ENCODE data around the gene CD300H.

The CD300H gene

GRCh38 chr17:74605361-74605760 is 38.1 kb upstream of the CD300H start:
- no peak for DNase-seq (ENCODE audit: low spot score)
- in situ Hi-C loops (cut with MboI; ENCODE audit: low sequenced_read_pairs, unreplicated experiment) = no loop called here
- no peak for TF ChIP-seq CTCF (IDR thresholded peaks at IDR 0.05; ENCODE audit: borderline replicate concordance, control extremely low read depth, extremely low read depth, insufficient read depth, missing control alignments)

DNA sequence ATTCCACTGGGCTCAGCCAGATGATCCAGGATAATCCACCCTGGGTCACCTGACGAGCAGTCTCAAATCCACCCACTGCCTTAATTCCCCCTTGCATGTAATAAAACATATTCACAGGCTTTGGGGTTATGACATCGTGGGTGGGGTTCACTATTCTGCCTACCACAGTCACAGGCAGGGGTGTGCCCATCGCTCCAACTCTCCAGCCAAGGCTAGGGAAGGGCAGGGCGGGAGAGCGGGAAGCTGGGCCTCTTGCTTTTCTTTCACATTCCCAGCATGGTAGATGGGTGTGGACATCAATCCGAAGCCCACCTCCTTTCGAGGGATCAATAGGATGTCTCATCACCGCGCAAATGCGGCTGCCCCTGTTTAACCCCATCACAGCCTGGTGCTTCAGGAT is 37.5 kb upstream of the CD300H start:
- in situ Hi-C loops (cut with MboI; ENCODE audit: low sequenced_read_pairs, unreplicated experiment) = no loop called here
- no peak for TF ChIP-seq CTCF (IDR thresholded peaks at IDR 0.05; ENCODE audit: borderline replicate concordance, control extremely low read depth, extremely low read depth, insufficient read depth, missing control alignments)
- no peak for DNase-seq (ENCODE audit: low spot score)

DNA sequence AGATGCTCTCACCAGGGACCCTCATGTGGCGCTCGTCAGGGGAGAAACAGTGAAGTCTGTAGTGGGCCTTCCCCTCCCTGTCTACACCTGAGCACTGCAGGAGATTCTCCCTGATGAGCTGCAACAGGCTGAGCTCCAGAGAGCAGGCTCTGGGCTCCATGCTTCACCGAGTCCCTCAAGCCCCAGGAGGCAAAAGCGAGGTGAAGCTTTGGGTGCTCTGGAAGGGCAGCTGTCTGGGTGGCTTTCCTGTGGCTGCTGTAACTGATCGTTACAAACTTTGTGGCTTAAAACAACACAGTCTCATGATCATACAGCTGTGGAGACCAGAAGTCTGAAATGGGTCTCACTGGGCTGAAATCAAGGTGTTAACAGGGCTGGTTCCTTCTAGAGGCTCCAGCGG is 36.9 kb upstream of the CD300H start:
- no peak for DNase-seq (ENCODE audit: low spot score)
- TF ChIP-seq CTCF (IDR thresholded peaks at IDR 0.05; ENCODE audit: borderline replicate concordance, control extremely low read depth, extremely low read depth, insufficient read depth, missing control alignments) = no peak
- in situ Hi-C loops (cut with MboI; ENCODE audit: low sequenced_read_pairs, unreplicated experiment) = no loop called here

DNA sequence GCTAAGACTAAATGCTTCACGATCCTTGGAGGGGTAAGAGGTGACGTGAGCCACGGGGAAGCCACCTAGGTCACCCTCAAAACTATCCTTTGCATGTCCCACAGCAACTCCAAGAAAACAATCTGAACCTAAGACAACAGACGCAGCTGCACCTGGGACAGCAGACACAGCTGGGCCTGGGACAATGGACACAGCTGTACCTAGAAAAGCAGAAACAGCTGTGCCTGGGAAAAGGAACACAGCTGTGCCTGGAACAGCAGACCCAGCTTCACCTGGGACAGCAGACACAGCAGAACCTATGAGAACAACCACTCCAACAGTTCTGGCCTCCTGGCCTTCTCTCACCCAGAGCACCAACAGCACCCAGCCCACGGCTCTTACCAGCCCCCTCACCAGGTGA is 36.4 kb upstream of the CD300H start:
- DNase-seq (ENCODE audit: low spot score) = no peak
- TF ChIP-seq CTCF (IDR thresholded peaks at IDR 0.05; ENCODE audit: borderline replicate concordance, control extremely low read depth, extremely low read depth, insufficient read depth, missing control alignments) = no peak
- in situ Hi-C loops (cut with MboI; ENCODE audit: low sequenced_read_pairs, unreplicated experiment) = no loop called here

- in situ Hi-C loops (cut with MboI; ENCODE audit: low sequenced_read_pairs, unreplicated experiment) = no loop called here
- no peak for DNase-seq (ENCODE audit: low spot score)
- no peak for TF ChIP-seq CTCF (IDR thresholded peaks at IDR 0.05; ENCODE audit: borderline replicate concordance, control extremely low read depth, extremely low read depth, insufficient read depth, missing control alignments)
These were observed 35.8 kb upstream of the CD300H start for GRCh38 chr17:74603037-74603635.

- peak; percentile 69 for DNase-seq (ENCODE audit: low spot score)
- in situ Hi-C loops (cut with MboI; ENCODE audit: low sequenced_read_pairs, unreplicated experiment) = no loop called here
- peak; percentile 67 for TF ChIP-seq CTCF (IDR thresholded peaks at IDR 0.05; ENCODE audit: borderline replicate concordance, control extremely low read depth, extremely low read depth, insufficient read depth, missing control alignments)
These were observed 34.7 kb upstream of the CD300H start for GRCh38 chr17:74601944-74602572.
